ENCODE data around the gene CSNK1A1.
A peak's percentile ranks its signal among the peaks of the same experiment; 100 is the strongest.
"Not testable (repeated sequence)": the region's sequence is repeated elsewhere in the genome, so short reads cannot be mapped to it uniquely, and the experiment has no call there.

The CSNK1A1 gene

DNA sequence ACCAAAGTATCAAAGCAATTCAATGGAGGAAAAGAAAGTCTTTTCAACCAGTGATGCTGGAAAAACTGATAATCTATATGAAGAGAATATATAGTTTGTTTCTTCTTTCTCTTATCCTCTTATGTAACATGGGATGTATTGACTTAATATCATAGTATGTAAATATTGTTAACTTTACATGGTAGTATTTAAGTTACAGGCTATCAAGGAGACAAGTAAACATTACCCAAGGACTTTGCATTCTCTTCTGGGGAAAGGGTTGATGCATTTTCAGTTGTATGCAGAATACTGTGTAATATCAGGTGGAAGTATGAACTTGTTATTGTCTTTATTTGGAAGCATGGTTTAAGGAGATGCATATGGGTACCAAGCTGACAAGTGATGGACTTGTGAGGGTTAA, 20.9 kb upstream of the CSNK1A1 start:
- DNase-seq = no peak

DNA sequence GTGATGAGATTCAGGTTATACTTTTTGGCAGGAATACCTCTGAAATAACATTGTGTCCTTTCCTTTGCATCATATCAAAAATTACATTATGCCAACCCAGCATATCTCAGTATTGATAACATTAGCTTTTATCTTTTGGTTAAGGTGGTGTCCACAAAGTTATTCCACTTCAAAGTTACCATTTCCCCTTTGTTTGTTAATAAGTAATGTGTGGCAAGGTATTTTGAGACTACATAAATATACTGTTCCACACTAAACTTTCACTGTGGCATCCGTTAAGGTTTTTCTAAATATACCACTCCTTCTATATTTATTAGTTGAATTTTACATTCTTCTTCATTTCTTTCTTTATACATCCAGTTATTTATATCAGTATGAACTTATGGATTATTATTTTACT, 16.0 kb upstream of the CSNK1A1 start:
- DNase-seq = no peak

DNA sequence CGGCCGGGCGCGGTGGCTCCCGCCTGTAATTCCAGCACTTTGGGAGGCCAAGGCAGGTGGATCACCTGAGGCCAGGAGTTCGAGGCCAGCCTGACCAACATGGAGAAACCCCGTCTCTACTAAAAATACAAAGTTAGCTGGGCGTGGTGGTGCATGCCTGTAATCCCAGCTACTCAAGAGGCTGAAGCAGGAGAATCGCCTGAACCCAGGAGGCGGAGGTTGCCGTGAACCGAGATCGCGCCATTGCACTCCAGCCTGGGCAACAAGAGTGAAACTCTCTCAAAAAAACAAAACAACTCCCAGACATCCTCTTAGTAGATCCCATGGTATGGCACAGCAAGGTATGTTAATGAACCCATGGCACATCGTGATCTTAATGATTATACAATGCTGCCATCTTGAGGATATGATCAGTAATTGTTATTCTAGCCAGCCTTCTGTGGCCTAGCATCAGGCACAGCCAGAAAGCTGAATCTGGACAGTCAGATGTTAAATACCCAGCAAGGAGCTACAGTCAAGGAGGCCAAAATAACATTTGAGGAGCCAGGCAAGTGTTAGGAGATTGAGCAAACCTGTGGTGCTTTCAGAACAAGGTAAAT, 13.4 kb upstream of the CSNK1A1 start:
- DNase-seq = peak; percentile 52

DNA sequence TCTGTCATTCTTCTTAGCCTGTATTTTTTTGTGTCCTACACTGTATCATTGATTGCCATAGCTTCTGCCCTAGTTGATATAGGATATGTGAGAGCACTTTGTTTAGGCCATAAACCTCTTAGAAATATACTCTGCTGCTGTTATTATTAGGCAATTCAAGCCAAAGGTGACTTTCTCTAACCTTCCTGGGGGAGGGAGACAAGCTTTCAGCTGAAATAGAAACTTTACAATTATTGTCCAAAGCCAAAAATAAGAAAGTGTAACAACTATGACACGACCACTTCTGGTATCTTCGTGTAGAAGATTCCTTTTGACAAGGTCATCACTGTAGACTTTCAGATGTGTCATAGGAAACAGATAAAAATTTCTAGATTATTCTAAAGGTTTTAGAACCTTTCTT, 12.2 kb upstream of the CSNK1A1 start:
- DNase-seq = no peak

DNA sequence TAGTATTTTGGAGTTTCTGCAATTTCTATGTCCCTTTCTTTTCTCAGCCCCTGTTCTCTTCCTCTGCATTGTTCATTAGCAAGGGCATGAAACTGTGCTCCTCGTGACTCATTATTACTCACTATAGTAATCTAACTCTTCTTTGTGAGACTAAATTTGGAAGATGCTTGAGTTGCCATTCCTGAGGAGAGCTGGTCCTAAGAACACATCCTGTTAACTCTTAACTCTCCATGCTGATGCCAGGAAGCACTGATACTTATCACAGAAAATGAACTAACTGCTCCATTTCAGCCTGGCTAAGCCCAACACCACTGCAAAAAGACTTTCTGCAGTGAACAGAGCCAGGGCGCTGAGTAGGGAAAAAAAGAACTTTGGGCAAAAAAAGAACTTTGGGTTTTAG, 10.6 kb upstream of the CSNK1A1 start:
- peak; percentile 27 for DNase-seq

DNA sequence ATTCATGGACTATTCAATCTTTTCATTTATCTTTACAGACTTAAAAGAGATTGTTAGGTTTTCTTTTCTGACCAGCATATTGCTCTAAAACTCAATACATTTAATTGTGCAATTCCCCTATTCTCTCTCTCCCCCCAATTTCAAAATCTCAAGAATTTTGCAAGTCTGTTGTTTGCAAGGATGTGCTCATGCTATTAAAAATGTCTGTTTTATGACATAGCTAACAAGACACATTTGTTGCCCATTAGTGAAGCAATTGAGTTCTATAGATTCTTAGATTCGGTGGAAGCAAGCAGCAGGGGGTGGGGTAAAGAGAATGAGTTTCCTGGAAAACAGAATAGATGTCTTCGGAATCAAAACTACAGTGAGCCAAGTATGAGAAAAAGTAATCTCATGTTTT, 8.5 kb upstream of the CSNK1A1 start:
- DNase-seq = no peak

DNA sequence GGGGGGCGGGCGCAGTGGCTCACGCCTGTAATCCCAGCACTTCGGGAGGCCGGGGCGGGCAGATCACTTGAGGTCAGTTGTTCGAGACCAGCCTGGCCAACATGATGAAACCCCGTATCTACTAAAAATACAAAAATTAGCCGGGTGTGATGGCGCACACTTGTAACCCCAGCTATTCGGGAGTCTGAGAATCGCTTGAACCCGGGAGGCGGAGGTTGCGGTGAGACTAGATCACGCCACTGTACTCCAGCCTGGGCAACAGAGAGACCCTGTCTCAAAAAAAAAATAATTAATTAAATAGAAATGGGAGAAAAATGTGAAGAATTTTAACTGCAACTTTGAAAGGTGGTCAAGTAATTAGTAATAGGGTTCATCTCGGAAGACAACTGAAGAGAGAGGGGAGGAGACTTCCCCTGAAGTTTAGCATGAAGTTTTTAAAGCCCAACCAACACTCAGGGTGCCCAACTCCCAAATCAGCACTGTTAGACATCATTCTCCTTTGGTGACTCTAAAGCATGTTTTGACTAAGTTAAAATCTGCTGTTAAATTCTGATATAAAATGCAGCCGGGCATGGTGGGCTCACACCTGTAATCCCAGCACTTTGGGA, 1.4 kb upstream of the CSNK1A1 start:
- DNase-seq = no peak

DNA sequence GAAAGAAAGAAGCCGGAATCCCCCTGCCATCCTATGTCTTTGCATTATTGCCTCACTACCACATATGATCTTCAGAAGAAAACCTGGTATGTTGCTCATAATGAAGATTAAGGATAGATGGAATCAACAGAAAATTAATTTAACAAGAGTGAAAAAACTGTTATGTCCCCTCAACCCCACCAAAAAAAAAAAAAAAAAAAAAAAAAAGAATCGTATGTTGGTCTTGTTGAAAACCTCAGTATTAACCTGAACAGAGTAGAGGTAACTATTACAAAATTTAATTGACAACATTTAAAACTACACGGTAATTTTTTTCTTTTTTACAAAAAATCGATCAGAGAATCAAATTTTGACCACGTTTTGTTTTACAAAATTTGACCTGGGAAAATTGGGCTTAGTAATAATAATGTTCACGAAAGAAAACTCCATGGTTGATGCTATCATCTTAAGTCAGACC, 827 bp upstream of the CSNK1A1 start:
- no peak for DNase-seq

DNA sequence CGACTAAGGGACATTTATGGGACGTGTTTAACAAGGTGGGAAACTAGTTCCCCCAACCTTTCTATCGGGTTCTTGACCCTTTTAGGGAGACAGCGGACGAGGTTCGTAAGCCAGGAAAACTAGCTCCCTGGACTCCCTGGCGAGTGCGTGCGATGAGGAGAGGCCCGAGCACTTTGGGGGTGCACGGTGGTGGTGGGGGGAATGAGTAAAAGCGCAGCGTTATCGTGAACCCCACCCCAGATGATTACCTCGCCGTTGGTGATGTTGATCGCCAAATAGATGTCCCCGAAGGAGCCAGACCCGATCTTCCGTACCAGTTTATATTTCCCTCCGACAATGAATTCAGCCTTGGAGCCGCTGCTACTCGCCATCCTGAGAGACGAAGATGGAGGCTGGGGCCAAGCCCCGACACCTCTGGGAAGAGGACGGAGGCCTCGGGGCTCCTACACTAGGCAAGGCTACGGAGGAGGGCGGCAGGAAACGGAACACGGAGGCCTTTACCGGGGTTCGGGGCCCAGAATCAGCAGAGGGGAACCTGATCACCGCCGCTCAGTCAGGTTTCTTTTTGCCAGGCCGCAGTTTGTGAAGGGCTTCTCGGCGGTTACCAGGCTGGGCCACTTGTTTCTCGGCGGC, 529 bp downstream of the CSNK1A1 start:
- DNase-seq = no peak

DNA sequence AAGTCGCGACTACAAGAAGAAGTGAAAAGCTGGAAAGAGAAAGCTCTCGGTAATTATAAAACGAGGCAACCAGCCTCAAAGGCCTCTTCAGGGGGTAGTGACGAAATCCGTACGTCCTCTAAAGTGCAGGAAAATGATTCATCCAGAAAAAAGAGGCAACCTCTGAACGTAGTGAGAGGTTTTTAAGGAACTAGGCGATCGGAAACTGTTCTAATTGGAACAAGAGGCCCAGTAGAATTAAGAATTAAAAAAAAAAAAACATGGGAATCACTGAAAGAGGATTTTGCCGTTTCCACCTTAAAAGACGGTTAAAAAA, 1.0 kb downstream of the CSNK1A1 start:
- no peak for DNase-seq

DNA sequence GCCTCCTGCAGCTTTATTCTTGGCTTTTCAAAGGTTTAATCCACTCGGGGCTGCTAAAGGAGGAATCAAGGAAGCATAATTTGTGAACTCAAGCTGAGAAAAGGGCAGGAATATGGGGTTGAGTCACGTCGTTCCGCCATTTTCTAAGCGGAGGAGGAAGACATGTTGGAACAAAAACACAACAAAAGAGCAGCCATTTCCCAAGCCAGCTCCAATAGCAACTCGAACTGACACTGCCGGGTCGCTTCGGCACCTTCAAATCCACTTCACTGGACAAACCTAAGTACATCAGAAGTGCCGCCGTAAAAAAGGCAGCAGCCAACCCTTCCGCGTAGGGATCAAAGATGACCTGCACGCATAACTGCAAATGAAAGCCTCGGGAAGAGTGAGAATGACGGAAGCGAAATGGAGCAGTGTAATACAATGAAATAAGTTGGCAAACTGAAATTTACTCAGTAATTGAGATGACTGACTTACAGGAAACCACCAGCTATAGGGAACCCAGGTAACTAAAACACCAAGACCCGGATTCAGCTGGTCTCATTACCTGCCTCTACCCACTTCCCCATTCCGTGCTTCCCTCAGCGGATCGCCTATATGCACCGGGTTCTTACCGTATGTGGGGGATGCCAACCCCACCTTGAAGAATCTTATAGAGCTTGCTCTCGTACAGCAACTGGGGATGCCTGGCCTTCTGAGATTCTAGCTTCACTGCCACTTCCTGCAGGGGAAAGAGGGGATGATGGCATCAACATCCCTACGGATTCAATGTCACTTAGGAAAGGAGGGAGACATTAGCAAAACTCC, 1.6 kb downstream of the CSNK1A1 start:
- peak; percentile 20 for DNase-seq

DNA sequence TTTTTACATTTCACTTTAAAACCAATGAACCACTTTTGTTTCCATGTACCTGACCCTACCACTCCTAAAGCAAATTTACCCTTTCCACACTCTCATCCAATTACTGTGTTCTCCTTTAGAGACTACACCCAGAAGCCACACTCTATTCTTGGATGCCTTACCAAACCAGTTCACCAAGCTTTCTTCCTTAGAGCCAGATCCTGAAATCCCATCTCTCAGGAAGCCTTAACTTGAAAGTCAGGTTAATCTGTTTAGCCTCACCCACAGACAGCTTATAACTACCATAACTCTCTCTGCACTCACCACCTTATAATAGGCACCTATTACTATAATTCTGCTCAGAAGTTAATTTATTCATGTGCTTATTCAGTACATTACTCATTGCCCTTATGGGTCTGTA, 4.3 kb downstream of the CSNK1A1 start:
- no peak for DNase-seq

DNA sequence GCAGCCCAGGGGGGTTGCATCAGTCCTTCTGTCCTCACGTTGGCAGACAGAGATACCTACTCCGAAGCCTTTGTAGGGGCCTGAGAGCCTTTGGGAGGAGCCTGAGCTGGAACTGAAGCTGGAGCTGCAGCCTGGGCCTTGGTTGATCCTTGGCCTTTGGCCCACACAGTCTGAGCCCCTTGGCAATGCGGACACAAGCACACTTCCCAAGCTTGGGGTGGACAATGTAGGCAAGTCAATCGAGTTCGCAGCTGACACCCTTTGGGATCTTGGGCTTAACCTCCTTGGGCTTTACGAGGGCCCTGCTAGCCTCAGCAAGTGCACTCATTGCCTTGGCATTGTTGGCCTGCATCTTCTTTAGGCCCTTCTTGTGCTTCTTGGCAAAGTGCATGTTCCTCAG, 5.9 kb downstream of the CSNK1A1 start:
- DNase-seq = no peak

DNA sequence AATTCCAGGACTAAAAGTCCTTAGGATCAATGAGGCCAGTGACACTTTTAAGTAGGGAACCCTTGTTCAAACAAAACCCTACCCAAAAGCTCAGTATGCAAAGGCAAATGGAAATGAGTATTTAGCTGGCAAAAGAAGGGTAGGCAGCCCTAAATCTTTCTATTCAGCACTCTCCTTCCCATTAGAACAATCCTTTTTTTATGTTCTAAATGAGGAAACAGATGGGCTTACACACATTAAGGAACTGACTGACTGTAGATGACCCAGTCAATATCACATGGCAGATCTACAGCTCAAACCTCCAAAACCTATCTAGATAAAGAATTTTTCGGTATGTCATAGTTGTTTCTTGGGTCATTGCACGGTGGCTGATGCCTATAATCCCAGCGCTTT, 7.2 kb downstream of the CSNK1A1 start:
- DNase-seq = no peak

DNA sequence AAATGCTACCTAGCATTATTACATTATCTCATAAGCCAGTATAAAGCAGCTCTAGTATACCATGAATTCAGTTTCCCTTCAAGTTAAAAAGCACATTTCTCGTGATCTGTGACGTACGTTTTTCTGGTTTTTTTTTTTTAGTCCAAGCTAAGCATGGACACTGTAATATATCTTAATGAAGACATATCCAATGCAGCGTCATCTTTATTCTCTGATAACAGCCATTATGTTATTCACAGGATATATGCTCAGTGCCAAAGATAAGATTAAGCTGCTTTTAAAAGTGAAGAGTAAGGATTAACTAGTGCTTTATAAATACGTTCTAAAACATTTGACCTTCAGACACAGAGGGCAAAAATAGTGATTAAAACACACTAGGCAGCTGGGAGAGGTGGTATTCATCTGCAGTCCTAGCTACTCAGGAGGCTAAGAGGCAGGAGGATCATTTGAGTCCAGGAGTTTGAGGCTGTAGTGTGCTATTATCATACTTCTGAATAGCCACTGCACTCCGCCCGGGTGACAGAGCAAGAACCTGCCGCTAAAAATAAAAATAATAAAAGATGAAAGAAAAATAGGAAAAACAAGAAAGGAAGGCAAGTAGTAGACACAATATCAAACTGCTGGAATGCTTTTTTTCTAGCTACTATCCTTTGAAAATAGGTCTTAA, 7.7 kb downstream of the CSNK1A1 start:
- no peak for DNase-seq

DNA sequence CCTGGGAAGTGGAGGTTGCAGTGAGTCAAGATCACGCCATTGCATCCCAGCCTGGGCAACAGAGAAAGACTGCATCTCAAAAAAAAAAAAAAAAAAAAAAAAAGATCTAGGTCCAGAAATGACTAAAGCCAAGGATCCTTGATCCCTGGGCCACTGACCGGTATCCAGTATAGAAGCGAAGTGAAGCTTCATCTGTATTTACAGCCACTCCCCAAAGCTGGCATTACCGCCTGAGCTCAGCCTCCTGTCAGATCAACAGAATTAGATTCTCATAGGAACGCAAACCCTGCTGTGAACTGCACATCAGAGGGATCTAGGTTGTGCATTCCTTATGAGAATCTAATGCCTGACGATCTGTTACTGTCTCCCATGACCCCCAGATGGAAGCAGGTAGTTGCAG, 9.3 kb downstream of the CSNK1A1 start:
- no peak for DNase-seq

DNA sequence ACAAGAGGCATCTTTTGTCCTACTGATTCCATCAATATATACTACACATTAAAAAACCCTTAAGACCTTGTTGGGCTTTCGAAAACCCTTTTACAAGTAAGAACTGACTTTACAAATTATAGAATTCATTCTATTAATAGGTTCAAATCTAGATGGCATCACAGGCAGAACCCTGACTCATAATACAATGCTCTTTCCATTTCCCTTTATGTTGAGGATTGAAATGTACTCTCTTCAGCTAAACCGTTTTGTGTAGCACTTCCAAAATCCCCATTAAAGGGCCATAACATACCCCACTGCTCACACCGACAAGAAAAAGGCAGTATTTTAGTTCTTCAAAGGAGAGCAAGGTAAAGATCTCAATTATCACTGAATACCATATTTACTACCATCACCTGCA, 11.2 kb downstream of the CSNK1A1 start:
- no peak for DNase-seq

DNA sequence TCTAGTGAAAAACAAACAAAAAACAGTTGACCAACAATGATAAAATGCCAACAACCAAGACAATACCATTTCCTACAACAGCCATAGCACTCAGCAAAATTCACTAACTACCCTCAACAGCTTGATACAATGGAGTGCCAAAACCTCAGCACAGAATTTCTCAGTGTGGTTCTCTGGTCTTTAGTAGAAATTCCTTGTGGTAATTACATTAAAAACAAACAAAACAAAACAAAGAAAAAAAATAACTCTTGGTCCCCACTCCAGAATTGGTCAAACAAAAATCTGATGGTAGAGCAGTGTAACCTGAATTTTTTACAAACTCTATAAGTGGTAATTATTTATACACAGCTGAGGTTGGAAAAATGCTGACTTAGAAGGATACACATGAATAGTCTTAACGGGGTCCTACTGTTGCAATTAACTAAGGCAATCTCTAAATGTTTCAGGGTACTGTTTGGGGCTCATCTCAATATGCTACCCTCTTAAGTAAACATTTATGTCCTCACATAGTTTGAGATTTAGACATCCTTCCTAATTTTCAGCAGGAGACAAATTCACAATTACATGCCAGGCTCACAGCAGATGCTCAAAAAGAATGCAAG, 13.8 kb downstream of the CSNK1A1 start:
- DNase-seq = no peak

DNA sequence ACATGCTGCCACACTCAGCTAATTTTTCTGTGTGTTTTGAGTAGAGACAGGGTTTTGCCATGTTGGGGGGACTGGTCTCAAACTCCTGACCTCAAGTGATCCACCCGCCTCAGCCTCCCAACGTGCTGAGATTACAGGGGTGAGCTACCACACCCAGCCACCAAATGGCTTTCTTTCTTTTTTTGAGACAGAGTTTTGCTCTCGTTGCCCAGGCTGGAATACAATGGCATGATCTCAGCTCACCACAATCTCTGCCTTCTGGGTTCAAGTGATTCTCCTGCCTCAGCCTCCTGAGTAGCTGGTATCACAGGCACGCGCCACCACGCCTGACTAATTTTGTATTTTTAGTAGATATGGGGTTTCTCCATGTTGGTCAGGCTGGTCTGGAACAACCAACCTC, 15.5 kb downstream of the CSNK1A1 start:
- not testable (repeated sequence) for DNase-seq

DNA sequence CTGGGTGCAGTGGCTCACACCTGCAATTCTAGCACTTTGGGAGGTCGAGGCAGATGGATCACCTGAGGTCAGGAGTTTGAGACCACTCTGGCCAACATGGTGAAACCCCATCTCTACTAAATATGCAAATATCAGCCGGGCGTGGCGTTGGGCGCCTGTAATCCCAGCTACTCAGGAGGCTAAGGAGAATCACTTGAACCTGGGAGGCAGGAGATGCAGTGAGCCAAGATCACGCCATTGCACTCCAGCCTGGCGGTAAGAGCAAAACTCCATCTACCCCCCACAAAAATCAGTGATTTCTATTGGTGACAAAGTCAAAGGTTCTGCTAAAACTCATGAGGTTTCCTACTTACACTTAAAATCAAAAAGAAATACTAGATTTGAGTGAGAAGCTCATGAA, 18.8 kb downstream of the CSNK1A1 start:
- DNase-seq = no peak

DNA sequence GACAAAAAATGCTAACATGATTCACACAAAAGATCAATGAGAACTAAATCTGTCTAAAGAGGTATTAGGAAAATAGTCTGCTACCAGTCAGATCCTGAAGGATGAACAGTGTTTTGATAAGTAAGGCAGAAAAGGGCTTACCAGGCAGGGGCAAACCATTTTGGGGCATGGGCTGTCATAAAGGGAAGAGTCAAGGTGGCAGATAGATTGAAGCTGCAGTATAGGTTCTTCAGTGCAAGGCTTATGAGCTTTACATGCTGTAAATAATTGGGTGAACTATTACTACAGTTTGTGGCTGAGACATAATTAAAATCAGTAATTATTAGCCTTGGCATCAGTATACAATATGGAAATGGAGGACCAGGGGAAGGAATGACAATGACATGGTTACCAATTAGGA, 21.8 kb downstream of the CSNK1A1 start:
- DNase-seq = no peak

DNA sequence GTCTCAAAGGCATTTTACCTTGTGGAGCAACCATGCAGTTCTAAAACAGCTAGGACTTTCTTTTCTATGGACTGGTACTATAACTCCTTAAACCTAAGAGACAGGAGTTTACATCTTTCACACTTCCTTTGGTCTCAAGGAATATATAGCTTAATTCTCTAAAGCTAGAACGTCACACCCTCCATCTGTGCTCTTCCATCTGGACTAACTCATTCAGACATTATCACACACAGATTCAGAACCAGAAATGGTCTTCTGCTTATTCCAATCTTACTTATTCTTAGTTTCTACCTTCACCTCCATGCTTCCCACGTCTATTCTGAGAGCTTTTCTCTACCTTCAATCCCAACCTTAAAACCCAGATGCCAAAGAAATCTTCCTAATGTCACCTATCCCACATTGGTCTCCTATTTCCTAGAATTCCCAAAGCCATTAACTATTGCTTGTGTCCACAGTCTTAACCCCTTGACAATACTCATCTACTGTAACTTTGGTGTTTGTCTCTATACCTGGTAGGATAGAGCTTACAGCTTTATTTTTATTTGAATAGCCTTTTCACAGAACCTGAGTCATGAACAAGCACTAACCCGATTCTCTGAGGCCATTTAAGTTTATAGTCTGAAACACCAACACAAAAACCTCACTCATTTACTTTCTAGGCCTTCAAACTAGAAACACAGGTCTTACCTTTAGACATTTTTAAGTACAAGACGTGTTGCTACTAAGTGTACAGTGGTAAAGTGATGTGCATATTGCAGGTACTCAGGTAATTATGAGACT, 22.8 kb downstream of the CSNK1A1 start:
- no peak for DNase-seq
